Ishikawa (cell line): Measurements from ENCODE around the gene PARVG.

Source experiments
- CEBPB ChIP-seq: IDR thresholded peaks from 2 replicates; pipeline ENCODE4 v1.6.1; 2012
- CREB1 ChIP-seq: IDR thresholded peaks from 2 replicates; pipeline ENCODE4 v1.6.1; 2012; ENCODE audit warnings: low read depth
- EGR1 ChIP-seq: IDR thresholded peaks from 2 replicates; pipeline ENCODE4 v1.6.1; 2012
- EP300 ChIP-seq: IDR thresholded peaks from 2 replicates; pipeline ENCODE4 v1.6.1; 2012; ENCODE audit warnings: borderline replicate concordance
- FOXM1 ChIP-seq: IDR thresholded peaks from 2 replicates; pipeline ENCODE4 v1.6.1; 2012; ENCODE audit warnings: low read depth, borderline replicate concordance
- NFIC ChIP-seq: IDR thresholded peaks from 2 replicates; pipeline ENCODE4 v1.6.1; 2012
- RAD21 ChIP-seq: IDR thresholded peaks from 2 replicates; pipeline ENCODE4 v1.6.1; 2012; ENCODE audit warnings: low read depth
- TAF1 ChIP-seq: IDR thresholded peaks from 2 replicates; pipeline ENCODE4 v1.6.1; 2012; ENCODE audit warnings: low read depth, mild to moderate bottlenecking
- TCF12 ChIP-seq: IDR thresholded peaks from 2 replicates; pipeline ENCODE4 v1.6.1; 2012; ENCODE audit warnings: low read depth
- TEAD4 ChIP-seq: IDR thresholded peaks from 2 replicates; pipeline ENCODE4 v1.6.1; 2012
- USF1 ChIP-seq: IDR thresholded peaks from 2 replicates; pipeline ENCODE4 v1.6.1; 2012
- YY1 ChIP-seq: IDR thresholded peaks from 2 replicates; pipeline ENCODE4 v1.6.1; 2012; ENCODE audit warnings: low read depth
- ZBTB7A ChIP-seq: IDR thresholded peaks from 2 replicates; pipeline ENCODE4 v1.6.1; 2012; ENCODE audit warnings: low read depth
- TF ChIP-seq, protein P1 (sequence below): IDR thresholded peaks from 2 replicates; pipeline ENCODE4 v1.6.1; 2012; ENCODE audit warnings: low read depth, mild to moderate bottlenecking
- TF ChIP-seq, protein P2 (sequence below): IDR thresholded peaks from 2 replicates; pipeline ENCODE4 v1.6.1; 2012

Gene PARVG

GRCh38 chr22:44211946-44212930 lies 31.5 kb downstream of the PARVG start:
- TF ChIP-seq NFIC (no peak), ZBTB7A (no peak), TAF1 (no peak), TEAD4 (no peak), CREB1 (no peak), TCF12 (no peak)
- TF ChIP-seq, protein P1, sequence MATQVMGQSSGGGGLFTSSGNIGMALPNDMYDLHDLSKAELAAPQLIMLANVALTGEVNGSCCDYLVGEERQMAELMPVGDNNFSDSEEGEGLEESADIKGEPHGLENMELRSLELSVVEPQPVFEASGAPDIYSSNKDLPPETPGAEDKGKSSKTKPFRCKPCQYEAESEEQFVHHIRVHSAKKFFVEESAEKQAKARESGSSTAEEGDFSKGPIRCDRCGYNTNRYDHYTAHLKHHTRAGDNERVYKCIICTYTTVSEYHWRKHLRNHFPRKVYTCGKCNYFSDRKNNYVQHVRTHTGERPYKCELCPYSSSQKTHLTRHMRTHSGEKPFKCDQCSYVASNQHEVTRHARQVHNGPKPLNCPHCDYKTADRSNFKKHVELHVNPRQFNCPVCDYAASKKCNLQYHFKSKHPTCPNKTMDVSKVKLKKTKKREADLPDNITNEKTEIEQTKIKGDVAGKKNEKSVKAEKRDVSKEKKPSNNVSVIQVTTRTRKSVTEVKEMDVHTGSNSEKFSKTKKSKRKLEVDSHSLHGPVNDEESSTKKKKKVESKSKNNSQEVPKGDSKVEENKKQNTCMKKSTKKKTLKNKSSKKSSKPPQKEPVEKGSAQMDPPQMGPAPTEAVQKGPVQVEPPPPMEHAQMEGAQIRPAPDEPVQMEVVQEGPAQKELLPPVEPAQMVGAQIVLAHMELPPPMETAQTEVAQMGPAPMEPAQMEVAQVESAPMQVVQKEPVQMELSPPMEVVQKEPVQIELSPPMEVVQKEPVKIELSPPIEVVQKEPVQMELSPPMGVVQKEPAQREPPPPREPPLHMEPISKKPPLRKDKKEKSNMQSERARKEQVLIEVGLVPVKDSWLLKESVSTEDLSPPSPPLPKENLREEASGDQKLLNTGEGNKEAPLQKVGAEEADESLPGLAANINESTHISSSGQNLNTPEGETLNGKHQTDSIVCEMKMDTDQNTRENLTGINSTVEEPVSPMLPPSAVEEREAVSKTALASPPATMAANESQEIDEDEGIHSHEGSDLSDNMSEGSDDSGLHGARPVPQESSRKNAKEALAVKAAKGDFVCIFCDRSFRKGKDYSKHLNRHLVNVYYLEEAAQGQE: no peak

- TF ChIP-seq EP300 (no peak), TCF12 (no peak), TEAD4 (no peak), NFIC (no peak), YY1 (no peak), CEBPB (no peak), TAF1 (no peak), USF1 (no peak), EGR1 (no peak), FOXM1 (no peak), CREB1 (no peak)
- TF ChIP-seq, protein P2, sequence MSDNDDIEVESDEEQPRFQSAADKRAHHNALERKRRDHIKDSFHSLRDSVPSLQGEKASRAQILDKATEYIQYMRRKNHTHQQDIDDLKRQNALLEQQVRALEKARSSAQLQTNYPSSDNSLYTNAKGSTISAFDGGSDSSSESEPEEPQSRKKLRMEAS: no peak
Measured at GRCh38 chr22:44212936-44213335, 32.2 kb downstream of the PARVG start.

- TF ChIP-seq TCF12 (no peak), ZBTB7A (no peak), USF1 (no peak), RAD21 (no peak), EP300 (no peak), CEBPB (no peak), NFIC (no peak), EGR1 (no peak), TEAD4 (no peak), CREB1 (no peak), FOXM1 (no peak), YY1 (no peak), TAF1 (no peak)
- TF ChIP-seq, protein P1: no peak
- TF ChIP-seq, protein P2: no peak
Measured at GRCh38 chr22:44213489-44214043, 32.8 kb downstream of the PARVG start.

DNA sequence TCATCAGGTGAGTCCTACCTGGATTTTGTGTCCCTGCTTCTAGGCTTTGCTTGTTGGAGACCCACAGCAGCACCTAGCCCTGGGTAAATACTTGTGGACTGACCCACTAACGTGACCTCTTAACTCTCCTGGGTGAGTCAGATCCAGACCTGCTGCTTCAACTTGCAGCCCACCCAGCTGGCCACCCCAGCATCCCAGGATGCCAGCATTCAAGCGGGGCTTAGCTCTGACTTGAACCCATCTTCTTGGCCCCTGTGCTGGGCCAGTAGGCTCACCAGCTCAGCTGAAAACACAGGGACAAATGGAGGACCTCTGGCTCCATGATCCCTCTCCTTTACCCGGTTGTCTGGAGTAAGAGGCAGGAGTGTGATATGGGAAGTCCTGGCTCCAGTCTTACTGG lies 33.5 kb downstream of the PARVG start:
- no peak for TF ChIP-seq TCF12
- TF ChIP-seq YY1: no peak
- TF ChIP-seq, protein P2: no peak
- no peak for TF ChIP-seq NFIC
- TF ChIP-seq FOXM1: no peak
- TF ChIP-seq EP300: no peak

GRCh38 chr22:44214764-44215163 lies 34.0 kb downstream of the PARVG start:
- TF ChIP-seq TAF1 (no peak), EP300 (no peak), CEBPB (no peak), ZBTB7A (no peak), CREB1 (no peak), TEAD4 (no peak), YY1 (no peak), RAD21 (no peak), USF1 (no peak), FOXM1 (no peak), TCF12 (no peak), EGR1 (no peak), NFIC (no peak)
- TF ChIP-seq, protein P1: no peak
- TF ChIP-seq, protein P2: no peak
